Measurements from ENCODE around the gene ABCB6. TPM values are rescaled to one million over a fixed set of nuclear protein-coding genes. Genes with fewer than 3 reads are reported as not detected.

Gene ABCB6
- polyA plus RNA-seq, 1 donor (not counting 4 experiments of a cell fraction or from before 2014, with no cell fraction given), result 10.5 TPM

GRCh38 chr2:219252084-219252483, 33.3 kb upstream of the ABCB6 start:
- H3K4me1 ChIP-seq (ENCODE audit: control insufficient read depth, extremely low read depth, insufficient read depth, low read length), result peaks cover 52% of the 10 kb centered on the region
- peak overlapping the region; percentile 95 for H3K4me2 ChIP-seq (ENCODE audit: control insufficient read depth, extremely low read depth, insufficient read depth, low read depth, low read length)
- DNase-seq (ENCODE audit: low read depth, low spot score) (no peak), FAIRE-seq (peak; percentile 67)
- H3K9me3 ChIP-seq (ENCODE audit: control insufficient read depth, low read depth, low read length), result no peaks in the 10 kb centered on the region
- peaks cover 5% of the 10 kb centered on the region for H4K20me1 ChIP-seq (ENCODE audit: control insufficient read depth, extremely low read depth, insufficient read depth, low read length)
- H3K27ac ChIP-seq (ENCODE audit: control insufficient read depth, insufficient read depth, low read length), result peak overlapping the region; percentile 85
- peak overlapping the region; percentile 74 to 92 (median 90) for H3K4me3 ChIP-seq (ENCODE audit: control insufficient read depth in 2 of 3, extremely low read depth in 1 of 3, insufficient read depth in 2 of 3, low read depth in 1 of 3, low read length in 3 of 3)
- H3K9ac ChIP-seq (ENCODE audit: control insufficient read depth, extremely low read depth, insufficient read depth, low read length), result peak overlapping the region; percentile 93
- TF ChIP-seq EZH2 (IDR thresholded peaks at IDR 0.05; ENCODE audit: low read length), result no peak
- peak in 2 of 3 experiments; percentile 29 to 30 for TF ChIP-seq CTCF (optimal IDR thresholded peaks at IDR 0.05 in 1 of 3, IDR thresholded peaks at IDR 0.05 in 1 of 3, conservative IDR thresholded peaks at IDR 0.05 in 1 of 3; ENCODE audit: extremely low read depth in 1 of 3, insufficient read depth in 2 of 3, low read length in 3 of 3)
- peaks cover 4% of the 10 kb centered on the region for H3K27me3 ChIP-seq (ENCODE audit: control insufficient read depth, extremely low read depth, insufficient read depth, low read length)
- no peaks in the 10 kb centered on the region for H3K9me1 ChIP-seq (ENCODE audit: control insufficient read depth, extremely low read depth, insufficient read depth, low read length)
- H3K36me3 ChIP-seq (ENCODE audit: control insufficient read depth in 2 of 2, extremely low read depth in 1 of 2, insufficient read depth in 2 of 2, low read length in 2 of 2), result peaks cover 29 to 34% of the 10 kb centered on the region in 2 experiments
- peaks cover 44% of the 10 kb centered on the region for H3K79me2 ChIP-seq (ENCODE audit: control insufficient read depth, insufficient read depth, low read length)
- dilution Hi-C loops (cut with MboI; ENCODE audit: extremely low pct_ligation_motif_present, low sequenced_read_pairs), result no loop called here
- H2AFZ ChIP-seq (ENCODE audit: control insufficient read depth, low read length), result no peak overlapping the region

GRCh38 chr2:219251656-219252055, 32.9 kb upstream of the ABCB6 start:
- Histone ChIP-seq H3K4me3 (ENCODE audit: control insufficient read depth in 2 of 3, extremely low read depth in 1 of 3, insufficient read depth in 2 of 3, low read depth in 1 of 3, low read length in 3 of 3) (peak overlapping the region; percentile 74 to 92 (median 90)), H3K9me3 (ENCODE audit: control insufficient read depth, low read depth, low read length) (no peaks in the 10 kb centered on the region), H2AFZ (ENCODE audit: control insufficient read depth, low read length) (no peak overlapping the region), H3K36me3 (ENCODE audit: control insufficient read depth in 2 of 2, extremely low read depth in 1 of 2, insufficient read depth in 2 of 2, low read length in 2 of 2) (peaks cover 30 to 38% of the 10 kb centered on the region in 2 experiments), H3K27me3 (ENCODE audit: control insufficient read depth, extremely low read depth, insufficient read depth, low read length) (peaks cover 4% of the 10 kb centered on the region), H3K27ac (ENCODE audit: control insufficient read depth, insufficient read depth, low read length) (peak overlapping the region; percentile 85), H3K9me1 (ENCODE audit: control insufficient read depth, extremely low read depth, insufficient read depth, low read length) (no peaks in the 10 kb centered on the region), H4K20me1 (ENCODE audit: control insufficient read depth, extremely low read depth, insufficient read depth, low read length) (peaks cover 5% of the 10 kb centered on the region), H3K9ac (ENCODE audit: control insufficient read depth, extremely low read depth, insufficient read depth, low read length) (peak overlapping the region; percentile 93), H3K4me1 (ENCODE audit: control insufficient read depth, extremely low read depth, insufficient read depth, low read length) (peaks cover 54% of the 10 kb centered on the region), H3K4me2 (ENCODE audit: control insufficient read depth, extremely low read depth, insufficient read depth, low read depth, low read length) (peak overlapping the region; percentile 95), H3K79me2 (ENCODE audit: control insufficient read depth, insufficient read depth, low read length) (peaks cover 47% of the 10 kb centered on the region)
- dilution Hi-C loops (cut with MboI; ENCODE audit: extremely low pct_ligation_motif_present, low sequenced_read_pairs), result no loop called here
- FAIRE-seq (no peak), DNase-seq (ENCODE audit: low read depth, low spot score) (no peak)
- TF ChIP-seq EZH2 (IDR thresholded peaks at IDR 0.05; ENCODE audit: low read length) (no peak), CTCF (optimal IDR thresholded peaks at IDR 0.05 in 1 of 3, IDR thresholded peaks at IDR 0.05 in 1 of 3, conservative IDR thresholded peaks at IDR 0.05 in 1 of 3; ENCODE audit: extremely low read depth in 1 of 3, insufficient read depth in 2 of 3, low read length in 3 of 3) (no peak)
